NCI-H524 (cell line): ENCODE measurements around the gene ZDHHC12.

ENCODE experiments used
- DNase-seq, 2 experiments: peaks; one replicate each; lab custom pipeline; 2025; lab: John Stamatoyannopoulos, UW

ZDHHC12 gene, protein sequence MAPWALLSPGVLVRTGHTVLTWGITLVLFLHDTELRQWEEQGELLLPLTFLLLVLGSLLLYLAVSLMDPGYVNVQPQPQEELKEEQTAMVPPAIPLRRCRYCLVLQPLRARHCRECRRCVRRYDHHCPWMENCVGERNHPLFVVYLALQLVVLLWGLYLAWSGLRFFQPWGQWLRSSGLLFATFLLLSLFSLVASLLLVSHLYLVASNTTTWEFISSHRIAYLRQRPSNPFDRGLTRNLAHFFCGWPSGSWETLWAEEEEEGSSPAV

DNA sequence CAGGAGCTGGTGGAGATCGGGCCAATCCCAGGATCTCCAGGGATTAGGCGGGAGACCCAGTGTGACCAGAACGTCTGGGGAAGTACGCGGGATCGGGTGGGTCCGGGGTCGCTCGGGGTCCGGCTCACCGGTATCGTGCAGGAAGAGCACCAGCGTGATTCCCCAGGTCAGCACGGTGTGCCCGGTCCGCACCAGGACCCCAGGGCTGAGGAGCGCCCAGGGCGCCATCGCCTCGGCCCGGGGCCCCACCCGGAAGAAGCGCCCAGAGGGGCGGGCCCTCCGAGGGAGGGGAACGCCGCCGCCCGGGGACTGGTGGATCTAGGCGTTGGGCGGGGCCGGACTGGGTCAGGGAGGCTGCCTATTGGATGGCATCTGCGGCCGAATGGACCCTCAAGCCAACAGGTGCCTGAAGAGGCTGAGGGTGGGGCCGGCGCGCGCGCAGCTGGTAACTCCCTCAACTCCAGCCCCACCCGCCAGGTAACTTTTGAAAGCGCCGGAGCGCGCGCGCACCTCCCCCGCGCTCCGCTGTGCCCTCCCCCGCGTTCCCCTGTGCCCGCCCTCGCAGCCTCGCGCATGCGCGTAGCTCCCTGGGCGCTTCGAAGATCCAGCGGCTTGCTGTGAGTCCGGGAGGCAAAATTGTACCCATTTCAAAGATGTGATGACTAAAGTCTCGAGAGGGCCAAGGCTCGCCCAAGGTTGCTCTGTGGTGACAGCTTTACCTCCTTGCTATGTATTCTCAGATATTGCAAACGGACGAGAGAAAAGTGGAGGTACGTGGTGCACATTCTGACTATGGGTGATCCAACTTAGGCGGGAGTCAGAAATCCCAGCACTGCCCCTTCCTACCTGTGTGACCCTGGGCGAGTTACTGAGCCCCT lies at the start of gene ZDHHC12:
Gene ZDHHC12, minus strand, starts transcription at position 262 of the 878 bp plus-strand sequence. Its CDS starts 34 bp downstream, at position 228.
- DNase-seq, result peak; percentile 99

DNA sequence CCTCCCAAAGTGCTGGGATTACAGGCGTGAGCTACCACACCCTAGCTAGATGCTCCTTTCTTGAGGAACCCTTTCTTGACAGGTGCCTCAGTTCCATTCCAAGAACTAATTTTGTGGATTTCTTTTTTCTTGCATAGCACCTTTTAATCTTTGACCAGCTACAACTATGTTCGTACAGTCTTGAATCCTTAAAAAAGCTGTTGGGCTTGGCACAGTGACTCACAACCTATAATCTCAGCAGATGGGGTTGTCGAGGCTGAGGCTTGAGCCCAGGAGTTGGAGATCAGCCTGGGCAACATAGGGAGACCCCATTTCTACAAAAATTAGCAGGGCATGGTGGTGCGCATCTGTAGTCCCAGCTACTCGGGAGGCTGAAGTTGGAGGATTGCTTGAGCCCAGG lies 49.1 kb upstream of the ZDHHC12 start:
- DNase-seq, result no peak

DNA sequence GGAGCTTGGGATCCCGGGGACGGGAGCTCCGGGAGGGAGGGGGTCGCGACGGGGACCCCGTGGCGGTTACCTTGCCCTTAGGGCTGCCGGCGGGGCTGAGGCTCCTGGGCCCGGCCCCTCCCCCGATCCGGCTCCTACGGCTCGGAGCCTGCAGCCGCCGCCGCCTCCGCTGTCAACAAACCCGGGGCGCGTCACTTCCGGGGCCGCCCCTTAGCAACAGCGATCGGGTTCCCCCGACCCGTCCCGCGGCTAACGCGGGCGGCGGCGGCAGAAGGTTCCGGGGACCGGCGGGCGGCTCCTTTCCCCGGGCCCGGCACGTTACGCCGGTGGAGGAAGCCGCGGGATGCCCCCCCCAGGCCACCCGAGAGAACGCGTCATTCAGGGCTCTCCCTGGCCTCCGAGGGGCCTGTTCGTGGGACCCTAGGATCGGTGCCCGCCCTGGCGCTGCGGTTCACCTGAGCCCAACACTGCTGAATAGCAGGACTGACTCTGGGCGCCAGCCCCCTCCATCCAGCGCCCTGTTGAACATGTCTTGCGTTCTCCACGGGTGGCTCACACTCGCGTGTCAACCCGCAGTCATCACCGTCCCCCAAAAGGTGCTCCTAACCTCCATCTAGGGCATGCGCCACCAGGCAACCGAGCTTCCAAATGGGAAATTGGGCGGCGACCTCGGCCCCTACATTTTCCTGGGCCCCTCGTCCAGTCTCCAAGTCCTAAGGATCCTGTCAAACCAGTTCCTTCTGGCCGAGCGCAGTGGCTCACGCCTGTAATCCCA lies 48.0 kb upstream of the ZDHHC12 start, which contains the start of gene ZER1:
Gene ZER1, minus strand, starts transcription at position 183 of the 775 bp plus-strand sequence. CDS start 16,362 bp downstream, outside the sequence.
- peak; percentile 70 to 89 for DNase-seq

DNA sequence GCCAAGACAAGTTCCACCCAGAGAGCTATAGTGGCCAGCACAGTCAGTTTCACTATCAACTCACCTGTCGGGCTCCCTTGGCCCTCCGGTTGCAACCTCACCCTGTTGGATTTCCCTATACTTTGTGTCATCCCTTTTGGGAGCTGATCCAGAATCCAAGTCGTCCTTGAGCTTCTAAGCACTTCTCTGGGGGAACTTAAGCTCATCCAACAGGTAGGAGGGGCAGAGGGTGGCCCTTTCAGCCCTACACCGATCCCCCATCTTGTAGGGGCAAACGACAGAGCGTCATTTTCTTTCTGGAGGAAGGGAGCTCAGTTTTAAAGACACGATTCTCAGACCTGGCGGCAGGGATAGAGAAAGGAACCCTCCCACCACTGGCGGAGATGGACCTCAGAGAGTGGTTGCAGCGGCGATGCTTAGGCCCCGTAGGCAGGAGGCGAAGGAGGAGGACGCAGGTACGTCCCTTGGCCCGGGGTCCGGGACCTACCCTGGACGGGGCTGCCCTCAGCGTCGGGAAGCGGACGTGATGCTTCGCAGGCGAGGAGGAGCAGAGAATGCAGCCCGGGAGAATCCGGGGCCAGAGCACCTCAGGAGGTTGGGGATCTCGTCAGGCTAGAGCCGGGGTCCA lies 47.3 kb upstream of the ZDHHC12 start:
- DNase-seq, result peak in 1 of 2 experiments; percentile 37

DNA sequence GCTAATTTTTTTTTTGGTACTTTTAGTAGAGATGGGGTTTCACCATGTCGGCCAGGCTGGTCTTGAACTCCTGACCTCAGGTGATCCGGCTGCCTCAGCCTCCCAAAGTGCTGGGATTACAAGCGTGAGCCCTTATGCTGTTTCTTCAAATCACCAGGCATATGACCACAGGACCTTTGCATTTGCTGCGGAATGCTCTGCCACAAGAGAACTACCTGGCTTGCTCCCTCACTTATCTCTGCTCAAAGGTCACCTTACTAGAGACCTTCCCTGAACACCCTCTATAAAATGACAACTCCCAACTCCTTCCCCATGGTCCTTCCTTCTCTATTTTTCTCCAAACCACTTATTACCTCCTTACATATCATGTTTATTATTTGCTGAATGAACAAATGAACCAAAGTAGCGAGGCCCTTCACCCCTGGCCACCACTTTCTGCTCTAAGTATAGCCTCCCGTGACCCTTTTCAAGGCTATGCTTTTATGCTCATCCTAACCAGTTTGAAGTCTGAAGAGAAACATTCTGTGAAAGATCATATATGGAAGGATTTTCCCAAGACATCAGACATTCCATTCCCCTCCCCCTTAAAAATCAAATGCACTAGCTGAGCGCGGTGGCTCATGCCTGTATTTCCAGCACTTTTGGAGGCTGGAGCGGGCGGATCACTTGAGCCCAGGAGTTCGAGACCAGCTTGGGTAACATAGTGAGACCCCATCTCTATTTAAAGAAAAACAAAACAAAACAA lies 46.5 kb upstream of the ZDHHC12 start:
- no peak for DNase-seq

DNA sequence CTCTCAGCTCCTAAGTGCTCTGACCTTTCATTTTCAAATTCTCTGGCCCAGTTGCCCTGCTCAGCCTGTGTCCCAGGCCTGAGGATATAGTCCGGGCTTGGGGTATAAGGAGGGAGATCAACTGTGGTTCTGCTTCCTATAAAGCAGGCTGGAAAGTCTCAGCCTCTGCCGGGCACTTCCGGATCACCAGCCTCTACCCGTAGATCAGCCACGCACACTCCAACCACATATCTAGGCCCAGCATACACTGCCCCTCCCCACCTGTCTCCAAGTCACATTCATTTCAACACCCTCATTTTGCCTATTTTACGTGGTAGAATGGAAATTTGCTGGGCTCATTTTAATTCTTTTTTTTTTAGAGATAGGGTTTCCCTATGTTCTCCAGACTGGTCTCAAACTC lies 44.7 kb upstream of the ZDHHC12 start:
- no peak for DNase-seq

DNA sequence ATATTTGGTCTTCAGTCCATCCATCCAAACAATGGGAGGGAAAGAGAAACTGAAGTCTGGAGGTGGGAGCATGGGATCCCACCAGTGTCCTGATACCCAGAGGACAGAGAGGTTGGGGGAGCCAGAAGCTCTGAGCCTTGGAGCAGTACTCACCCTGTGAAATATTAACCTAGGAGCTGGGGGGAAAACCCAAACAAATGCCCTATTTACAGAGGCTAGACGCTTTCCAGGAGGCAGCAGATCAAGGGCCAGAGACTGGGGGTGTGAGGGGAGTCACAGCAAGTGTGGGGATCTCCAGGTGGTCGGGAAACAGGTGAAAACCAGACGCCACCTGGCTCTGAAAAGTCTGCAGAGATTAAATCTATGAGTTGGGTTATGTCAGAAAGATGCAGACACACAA lies 41.6 kb upstream of the ZDHHC12 start:
- no peak for DNase-seq

DNA sequence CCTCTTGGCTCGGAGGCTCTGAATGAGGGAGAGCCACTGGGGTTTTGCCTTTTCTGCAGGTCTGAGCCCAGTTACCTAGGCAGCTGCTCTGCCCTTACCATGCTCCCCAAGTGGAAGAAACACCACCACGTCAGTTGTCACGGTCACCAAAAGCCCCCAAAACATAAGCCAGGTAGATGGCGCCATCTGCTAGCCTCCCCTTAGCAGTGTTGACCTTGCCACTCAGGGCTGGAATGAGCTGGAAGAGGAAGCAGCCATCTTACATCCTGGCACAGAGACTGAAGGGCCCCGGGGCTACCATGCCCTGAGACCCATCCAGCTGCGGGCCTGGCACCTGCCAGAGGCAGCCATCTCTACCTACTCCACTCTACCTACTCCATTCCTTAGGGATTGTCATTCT lies 40.4 kb upstream of the ZDHHC12 start:
- peak in 1 of 2 experiments; percentile 12 for DNase-seq

DNA sequence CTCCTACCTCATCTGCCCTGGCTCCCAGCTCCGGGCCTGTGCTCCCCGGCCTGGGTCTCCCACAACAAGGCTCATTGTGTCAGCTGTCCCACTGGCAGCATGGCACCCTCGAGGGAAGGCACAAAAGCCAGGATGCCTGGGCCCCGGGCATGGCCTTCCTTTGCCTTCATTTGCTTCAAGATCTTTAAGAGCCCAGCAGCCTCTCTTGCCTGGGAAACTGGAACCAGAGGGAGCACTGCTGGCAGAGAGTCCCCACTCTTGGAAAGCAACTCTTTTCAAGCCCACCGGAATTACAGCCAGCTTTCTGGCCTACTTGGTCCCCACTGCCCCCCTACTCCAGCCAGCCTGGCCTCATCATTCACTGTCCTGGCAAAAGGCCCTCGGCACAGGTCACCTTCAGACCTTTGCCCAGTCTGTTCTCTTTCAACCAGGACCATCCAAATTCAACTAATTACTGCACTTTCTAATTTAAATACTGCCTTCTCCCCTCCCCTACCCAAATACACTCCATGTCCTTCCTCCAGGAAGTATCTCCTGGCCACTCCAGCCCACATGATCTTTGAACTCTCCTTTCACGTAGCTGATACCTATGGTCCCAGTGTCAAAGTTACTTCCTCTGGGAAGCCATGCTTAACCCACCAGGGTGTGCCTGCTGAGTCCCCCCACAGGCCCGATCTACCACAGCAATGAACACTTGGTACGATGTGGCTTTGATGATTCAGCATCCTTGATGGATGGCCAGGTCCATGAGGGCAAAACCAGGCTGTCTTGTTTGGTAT lies 38.9 kb upstream of the ZDHHC12 start:
- no peak for DNase-seq

DNA sequence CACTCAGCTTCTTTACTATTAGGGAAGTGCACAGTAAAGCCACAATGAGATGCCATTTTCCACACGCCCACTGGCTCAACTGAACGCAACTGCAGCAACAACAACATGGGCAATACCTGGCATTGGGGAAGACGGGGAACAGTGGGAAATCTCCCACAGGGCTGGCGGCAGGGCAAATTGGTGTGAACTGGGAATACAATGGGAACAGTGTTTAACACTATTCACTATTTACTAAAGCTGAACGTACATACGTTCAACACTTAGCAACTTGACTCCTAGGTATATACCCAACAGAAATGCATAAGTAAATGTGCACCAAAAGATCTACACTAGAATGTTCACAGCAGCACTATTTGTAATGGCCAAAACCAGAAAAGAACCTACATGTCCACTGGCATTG lies 33.7 kb upstream of the ZDHHC12 start:
- DNase-seq, result no peak

DNA sequence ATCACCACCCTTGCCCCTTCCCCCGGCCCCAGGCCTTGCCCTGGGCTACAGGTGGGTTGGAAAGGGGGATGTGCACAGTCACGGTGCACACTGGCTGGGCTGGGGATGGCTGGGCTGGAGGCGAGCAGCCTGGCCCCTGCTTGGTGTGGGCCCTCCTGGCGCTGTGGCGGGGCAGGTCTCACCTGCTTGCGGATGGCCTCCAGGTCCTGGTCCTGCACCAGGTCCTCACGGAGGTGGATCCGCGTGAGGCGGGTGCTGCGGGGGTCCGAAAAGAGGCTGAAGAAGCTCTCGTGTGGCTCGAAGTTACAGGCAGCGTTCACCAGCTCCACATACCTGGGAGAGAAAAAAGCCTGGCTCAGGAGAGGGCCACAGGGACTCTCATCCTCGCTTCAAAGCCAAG lies 29.7 kb upstream of the ZDHHC12 start:
- no peak for DNase-seq

DNA sequence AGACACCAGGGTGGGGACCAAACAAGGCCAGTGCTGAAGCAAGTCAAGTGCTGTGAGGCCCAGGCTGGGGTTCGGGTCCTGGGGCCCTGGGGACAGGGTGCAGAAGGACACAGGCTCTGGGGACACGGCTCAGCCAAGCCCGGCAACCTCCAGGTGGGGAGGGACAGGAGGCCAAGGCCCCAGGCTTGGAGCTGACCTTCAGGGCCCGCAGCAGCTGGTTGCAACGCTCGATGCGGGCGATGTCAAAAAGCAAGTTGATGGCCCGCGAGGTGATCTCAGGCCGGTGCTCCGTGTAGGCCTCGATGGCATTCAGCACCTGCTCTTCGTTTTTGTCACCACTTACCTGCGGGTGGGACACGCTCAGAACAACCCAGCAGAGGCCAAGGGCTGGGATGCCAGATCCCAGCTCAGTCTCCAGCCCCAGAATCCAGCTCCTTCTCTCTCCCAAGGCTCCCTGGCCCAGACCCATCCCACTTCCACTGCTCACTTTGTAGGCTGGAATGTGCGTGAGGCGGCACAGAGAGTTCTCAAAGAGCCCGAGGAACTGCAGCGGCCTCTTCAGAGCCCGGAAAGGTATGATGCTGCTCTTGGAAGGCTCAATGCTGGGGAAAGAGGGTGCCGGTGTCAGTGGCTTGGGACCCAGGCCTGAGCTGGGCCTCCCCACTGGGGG lies 27.1 kb upstream of the ZDHHC12 start:
- DNase-seq, result no peak

DNA sequence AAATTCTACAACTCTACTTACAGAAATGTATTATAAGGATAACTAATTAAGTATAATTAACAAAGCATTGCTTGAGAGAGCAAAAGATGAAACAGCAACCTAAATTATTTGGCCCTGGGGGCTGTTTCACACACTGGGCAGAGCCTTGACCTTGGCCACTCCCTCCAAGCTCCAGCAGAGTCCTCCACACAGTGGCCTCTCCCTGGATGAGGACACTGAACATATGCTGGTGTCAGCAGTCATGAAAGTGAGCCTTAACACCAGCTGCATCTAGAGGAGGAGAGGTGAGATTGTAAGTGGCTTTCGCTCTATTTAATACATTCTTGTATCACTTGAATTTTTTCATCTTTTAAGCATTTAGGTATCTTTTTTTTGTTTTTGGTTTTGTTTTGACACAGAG lies 23.3 kb upstream of the ZDHHC12 start:
- peak in 1 of 2 experiments; percentile 21 for DNase-seq

DNA sequence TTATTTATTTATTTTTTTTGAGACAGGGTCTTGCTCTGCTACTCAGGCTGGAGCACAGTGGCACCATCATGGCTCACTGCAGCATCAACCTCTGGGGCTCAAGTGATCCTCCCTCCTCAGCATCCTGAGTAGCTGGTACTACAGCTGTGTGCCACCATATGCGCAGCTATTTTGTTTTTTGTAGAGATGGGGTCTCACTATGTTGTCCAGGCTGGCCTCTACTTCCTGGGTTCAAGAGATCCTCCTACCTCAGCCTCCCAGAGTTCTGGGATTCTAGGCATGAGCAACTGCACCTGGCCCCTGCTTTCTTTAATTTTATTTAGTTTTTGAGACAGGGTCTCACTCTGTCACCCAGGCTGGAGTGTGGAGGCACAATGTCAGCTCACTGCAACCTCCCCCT lies 19.5 kb upstream of the ZDHHC12 start:
- no peak for DNase-seq

DNA sequence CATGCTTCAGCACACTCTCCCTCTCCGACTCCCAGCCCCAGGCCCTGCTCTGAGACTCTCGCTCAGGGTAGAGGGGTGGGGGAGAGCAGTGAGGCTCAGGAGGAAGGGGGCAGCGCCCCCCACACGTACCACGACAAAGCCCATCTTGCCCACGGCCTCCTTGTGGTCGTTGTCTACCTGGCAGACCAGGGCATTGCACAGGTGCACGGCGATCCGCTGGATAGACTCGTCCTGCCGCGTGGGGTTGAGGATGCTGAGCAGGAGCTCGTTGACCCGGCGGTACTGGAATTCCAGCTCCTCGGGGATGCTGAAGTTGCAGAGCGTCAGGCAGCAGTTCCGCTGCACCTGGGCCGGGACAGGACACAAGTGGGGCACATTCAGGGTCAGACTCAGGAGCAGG lies 18.5 kb upstream of the ZDHHC12 start:
- DNase-seq, result no peak

DNA sequence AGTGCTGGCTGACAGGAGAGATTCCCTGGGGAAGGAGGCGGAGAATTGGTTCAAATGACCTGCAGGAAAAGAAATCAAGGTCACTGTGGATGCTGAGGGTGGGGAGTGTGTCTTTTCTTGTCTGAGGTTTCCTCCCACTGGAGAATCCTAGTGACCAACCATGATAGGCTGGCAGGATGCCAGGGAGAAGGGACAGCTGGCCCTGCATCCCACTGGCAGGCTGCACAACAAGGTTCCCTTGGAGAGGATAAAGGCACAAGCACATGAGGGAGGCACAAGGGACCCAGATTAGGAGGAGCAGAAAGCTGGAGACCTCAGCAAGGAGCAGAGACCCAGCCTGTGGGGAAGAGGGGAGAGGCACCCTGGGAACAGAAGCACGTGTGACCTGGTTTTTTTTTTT lies 11.4 kb upstream of the ZDHHC12 start:
- DNase-seq, result peak in 1 of 2 experiments; percentile 45

DNA sequence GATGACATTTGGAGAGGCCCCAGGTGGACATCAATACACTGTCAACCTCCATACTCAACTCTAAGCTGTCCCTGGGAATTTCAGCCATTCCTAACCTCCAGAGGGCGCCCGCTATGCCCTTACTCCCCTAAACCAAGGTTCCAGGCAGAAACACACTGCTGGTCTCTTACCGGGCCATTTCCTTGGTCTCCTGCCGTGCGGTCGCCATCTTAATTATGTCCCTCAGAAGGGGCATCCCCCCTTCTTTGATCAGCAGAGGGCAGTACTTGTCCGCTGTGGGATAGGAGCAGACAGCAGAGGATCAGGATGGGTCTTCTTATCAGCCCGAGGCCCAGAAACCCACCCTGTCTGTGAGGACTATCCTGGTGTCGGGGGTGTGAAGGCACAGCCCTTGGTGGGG lies 9.3 kb upstream of the ZDHHC12 start:
- DNase-seq, result peak; percentile 97 to 98

DNA sequence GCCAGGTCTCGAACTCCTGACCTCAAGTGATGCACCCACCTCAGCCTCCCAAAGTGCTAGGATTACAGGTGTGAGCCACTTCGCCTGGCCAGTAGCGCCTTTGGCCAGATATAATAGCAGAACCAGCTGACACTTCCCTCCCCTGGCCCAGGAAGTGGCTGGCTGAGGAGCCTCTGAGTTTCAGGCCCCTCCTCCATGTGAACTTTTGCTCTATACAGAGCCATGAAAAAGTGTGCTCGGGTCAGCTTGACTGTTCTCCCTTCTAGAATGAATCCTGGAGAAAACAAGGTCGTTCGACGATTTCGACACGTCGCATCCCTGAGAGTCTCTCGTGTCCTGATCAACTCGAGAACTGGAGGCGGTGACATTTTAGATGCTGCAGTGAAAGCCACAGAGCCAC lies 8.6 kb upstream of the ZDHHC12 start:
- no peak for DNase-seq

DNA sequence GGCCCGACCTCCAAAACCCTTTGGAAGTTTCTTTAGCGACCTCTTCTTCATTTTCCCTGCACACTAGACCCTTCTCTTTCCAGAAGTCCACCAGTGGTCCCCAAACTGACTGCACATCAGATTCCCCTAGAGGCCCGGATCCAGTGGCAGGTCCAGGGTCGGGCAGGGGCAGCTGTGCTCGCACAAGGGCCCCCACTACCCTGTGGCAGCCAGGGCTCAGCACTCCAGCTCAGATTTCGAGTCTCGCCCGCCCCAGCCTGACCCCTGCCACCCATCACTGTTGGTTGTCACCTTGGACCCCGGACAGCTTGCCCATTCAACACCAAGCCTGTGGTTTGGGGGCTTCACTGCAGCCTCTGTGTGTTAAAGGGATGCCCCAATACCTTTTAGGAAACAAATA lies 7.8 kb upstream of the ZDHHC12 start:
- DNase-seq, result no peak

DNA sequence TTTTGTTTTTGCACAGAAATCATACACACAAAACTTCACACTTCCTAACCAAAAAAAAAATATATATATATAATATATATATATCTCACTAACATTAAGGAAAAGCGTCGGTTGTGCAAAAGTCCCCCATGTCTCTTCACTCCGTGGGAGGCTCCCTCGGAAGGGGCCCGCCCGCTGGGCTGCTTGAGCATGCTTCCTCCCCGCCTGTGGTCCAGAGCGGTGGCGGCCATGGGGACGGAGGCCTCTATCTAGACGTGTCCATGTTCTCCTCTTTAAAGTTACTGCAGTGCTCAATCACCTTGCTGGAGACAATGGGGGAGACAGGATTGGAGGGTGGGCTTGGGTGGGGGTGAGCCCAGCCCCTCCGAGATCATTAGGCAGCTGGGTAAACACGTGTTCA lies 7.2 kb upstream of the ZDHHC12 start:
- DNase-seq, result no peak
